Stimulated activated CD4-positive, alpha-beta T cell treated with anti-CD3 and anti-CD28 coated beads, Interleukin-12 subunit alpha, Interleukin-12 subunit beta, amount 100 ng/mL, for 4 hours (primary cell): ENCODE data around the gene HIP1R.
"Not testable (repeated sequence)": the region's sequence is repeated elsewhere in the genome, so short reads cannot be mapped to it uniquely, and the experiment has no call there.

ENCODE experiments used
- DNase-seq: peaks from one replicate; pipeline ENCODE4 v3.0.0-alpha.2; 2020

Gene HIP1R

DNA sequence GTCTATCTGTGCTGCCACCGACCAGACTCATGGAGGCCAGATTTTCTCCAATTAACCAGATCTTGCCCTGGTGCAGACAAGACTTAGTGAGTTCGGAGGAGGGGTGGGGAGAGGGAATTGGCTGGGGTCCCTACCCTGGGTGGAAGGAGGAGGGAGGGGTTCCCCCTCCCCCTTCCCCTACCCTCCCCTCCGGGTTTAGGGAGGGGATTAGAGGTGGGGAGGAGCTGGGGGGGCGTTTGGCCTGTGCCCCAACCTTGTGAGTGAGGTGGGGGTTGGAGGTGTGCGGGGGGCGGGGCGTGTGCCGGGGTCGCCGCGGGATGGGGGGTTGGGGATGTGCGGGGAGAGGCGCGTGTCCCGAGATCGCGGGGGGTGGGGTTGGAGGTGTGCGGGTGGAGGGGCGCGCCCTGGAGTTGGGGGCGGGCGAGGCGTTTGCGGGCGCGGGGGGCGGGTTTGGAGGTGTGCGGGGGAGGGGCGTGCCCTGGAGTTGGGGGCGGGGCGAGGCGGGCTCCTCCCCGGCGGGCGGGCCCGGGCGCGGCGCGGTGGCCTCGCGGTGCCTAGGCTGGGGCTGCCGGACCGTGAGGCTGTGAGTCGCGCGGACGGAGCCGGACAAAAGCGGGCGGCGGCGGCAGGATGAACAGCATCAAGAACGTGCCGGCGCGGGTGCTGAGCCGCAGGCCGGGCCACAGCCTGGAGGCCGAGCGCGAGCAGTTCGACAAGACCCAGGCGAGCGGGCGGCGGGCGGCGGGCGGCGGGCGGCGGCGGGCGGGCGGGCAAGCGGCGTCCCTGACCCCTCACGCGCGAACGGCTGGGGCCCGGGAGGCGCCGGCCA, at the start of gene HIP1R:
TSS of gene HIP1R (plus strand) at position 537 of the 829 bp plus-strand sequence. CDS start at position 631, 94 bp downstream.
- DNase-seq = peak; percentile 69

DNA sequence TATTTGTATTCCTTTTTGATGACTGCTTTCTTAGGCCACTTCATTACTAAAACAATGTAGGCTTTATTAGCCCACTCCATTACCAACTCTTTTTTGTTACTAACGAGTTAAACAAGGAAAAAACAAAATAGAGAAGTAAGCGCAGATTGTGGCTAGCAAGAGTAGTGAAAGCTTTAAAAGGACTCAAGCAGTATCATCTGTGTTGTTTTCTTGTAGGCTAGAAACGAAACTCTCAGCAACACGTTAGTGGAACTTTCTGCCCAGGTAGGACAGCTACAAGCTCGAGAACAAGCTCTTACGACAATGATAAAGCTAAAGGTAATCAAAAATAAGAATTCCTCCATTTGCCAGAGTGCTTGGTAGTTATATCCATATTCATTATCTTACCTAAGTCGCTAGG, 49.8 kb upstream of the HIP1R start:
- DNase-seq = no peak

- no peak for DNase-seq
These were observed 46.9 kb upstream of the HIP1R start for GRCh38 chr12:122788387-122788786.

- no peak for DNase-seq
These were observed 45.6 kb upstream of the HIP1R start for GRCh38 chr12:122789637-122790036.

- DNase-seq = no peak
These were observed 44.7 kb upstream of the HIP1R start for GRCh38 chr12:122790393-122791075.

- no peak for DNase-seq
These were observed 41.6 kb upstream of the HIP1R start for GRCh38 chr12:122793685-122794106.

DNA sequence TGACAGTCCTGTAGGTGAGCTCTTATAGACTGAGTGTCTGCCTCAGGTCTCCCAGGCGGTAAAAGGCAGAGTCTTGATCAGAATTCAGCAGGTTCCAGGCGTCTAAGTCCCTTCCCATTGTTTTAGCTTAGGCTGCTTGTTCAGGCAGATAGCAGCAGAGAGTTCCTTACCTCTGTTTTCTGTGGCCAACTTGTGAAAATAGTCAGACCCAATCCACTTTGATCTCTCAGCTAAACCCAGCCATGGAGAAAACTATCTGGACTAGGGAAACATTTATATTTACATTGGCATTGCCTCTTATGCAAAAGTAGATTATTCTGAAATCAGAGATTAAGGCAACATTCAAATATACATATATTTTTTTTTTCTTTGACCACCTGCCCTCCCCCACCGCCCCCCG, 39.5 kb upstream of the HIP1R start:
- no peak for DNase-seq

- DNase-seq = no peak
These were observed 35.5 kb upstream of the HIP1R start for GRCh38 chr12:122799641-122800243.

GRCh38 chr12:122803937-122804336, 31.3 kb upstream of the HIP1R start:
- DNase-seq = no peak

GRCh38 chr12:122804957-122805356, 30.3 kb upstream of the HIP1R start:
- not testable (repeated sequence) for DNase-seq

DNA sequence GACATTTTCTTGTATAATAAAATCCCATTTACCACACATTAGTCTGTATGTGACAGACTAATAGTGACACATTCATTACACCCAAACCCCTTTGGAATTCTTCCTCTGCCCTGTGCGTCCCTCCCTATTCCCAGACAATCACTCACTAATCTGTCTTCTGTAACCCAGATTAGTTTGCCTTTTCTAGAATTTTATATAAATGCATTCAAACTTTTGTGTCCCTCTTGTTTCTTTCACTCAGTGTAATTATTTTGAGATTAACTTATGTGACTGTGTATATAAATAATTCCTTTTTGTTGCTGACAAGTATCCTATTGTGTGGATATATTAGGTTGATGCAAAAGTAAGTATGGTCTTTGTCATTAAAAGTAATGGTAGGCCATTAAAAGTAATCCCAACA, 27.6 kb upstream of the HIP1R start:
- no peak for DNase-seq

DNA sequence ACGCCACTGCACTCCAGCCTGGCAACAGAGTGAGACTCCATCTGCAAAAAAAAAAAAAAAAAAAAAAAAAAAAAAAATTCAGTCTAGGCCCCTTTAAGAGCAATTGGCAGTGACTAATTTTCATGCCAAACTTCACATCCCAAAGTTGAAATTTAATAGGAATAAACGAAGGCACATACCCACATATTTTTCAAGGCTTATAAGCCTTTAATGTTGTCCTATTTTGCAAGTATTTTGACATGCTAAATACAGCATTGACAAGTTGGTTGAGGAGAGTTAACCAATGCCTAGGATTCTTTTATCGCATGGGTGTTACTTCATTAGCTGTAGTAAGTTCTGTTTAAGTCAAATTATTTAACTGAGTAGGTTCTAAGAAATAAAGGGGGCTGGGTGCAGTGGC, 23.5 kb upstream of the HIP1R start:
- DNase-seq = no peak

DNA sequence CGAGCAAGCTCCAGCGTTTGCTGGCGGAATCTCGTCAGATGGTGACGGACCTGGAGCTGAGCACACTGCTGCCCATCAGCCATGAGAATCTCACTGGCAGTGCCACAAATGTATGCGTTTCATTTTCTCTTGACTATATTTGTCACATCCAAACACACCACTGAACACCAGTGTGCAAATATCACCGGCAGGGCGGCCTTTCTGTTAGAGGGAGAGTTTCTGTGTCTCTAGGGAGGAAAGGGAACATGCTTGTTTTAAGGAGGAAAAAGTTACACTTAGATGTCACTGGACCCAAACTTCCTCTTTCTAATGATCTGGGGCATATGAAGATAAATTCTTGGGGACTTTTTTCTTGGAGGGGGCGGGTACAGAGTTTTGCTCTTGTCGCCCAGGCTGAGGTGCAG, 21.9 kb upstream of the HIP1R start:
- DNase-seq = no peak

GRCh38 chr12:122819209-122819785, 16.0 kb upstream of the HIP1R start:
- no peak for DNase-seq

DNA sequence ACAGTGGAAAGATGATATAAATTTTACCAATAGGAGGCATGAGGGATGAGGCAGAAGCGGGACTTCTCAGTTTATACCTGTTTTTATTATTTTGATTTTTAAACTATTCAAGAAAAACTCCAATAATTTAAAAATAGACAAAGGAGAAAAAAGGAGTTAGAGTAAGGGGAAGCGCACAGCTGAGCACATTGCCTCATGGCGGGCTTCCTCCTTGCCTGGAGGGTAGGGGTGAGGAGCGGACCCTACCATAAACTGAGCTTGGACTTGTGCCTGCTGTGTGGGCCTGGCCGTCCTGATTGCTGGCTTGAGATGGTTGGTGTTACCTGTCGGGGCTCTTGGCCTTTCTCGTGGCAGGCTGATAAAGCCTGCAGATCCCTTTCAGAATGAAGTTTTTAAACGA, 15.1 kb upstream of the HIP1R start:
- DNase-seq = no peak

- no peak for DNase-seq
These were observed 14.4 kb upstream of the HIP1R start for GRCh38 chr12:122820838-122821271.

- no peak for DNase-seq
These were observed 11.8 kb upstream of the HIP1R start for GRCh38 chr12:122823429-122823828.

GRCh38 chr12:122825773-122826724, 9.2 kb upstream of the HIP1R start:
- no peak for DNase-seq

DNA sequence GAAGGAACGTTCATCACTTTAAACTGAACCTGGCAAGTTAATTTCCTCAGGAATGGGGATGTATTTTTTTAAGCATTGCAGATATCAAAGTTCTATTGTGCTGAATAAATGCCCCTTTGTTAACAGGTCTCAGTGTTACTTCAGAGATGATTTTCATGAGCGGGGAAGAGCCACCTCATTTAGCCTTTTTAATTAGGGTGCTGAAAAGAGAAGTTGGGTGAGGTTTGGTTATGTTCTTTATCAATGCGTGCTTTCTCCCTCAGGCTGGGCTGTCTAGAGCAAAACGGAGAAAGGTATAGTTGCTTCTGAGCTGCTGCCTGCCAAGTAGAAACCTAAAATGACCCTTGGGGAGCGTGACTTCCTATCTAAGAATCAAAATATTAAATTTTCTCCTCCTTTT, 8.0 kb upstream of the HIP1R start:
- no peak for DNase-seq

GRCh38 chr12:122830517-122831214, 4.6 kb upstream of the HIP1R start:
- DNase-seq = no peak

- no peak for DNase-seq
These were observed 945 bp upstream of the HIP1R start for GRCh38 chr12:122834104-122834920.
